GM18502 (cell line): ENCODE results near the gene SERPINB11.
"Not testable (repeated sequence)": the region's sequence is repeated elsewhere in the genome, so short reads cannot be mapped to it uniquely, and the experiment has no call there.

Experiments used
- ATAC-seq: cut with Tn5 transposase; IDR thresholded peaks from one replicate; pipeline ENCODE4 v1.9.1; 2021; ENCODE audit warnings: mild to moderate bottlenecking; ENCODE audit not compliant: unreplicated experiment, poor library complexity

The SERPINB11 gene

DNA sequence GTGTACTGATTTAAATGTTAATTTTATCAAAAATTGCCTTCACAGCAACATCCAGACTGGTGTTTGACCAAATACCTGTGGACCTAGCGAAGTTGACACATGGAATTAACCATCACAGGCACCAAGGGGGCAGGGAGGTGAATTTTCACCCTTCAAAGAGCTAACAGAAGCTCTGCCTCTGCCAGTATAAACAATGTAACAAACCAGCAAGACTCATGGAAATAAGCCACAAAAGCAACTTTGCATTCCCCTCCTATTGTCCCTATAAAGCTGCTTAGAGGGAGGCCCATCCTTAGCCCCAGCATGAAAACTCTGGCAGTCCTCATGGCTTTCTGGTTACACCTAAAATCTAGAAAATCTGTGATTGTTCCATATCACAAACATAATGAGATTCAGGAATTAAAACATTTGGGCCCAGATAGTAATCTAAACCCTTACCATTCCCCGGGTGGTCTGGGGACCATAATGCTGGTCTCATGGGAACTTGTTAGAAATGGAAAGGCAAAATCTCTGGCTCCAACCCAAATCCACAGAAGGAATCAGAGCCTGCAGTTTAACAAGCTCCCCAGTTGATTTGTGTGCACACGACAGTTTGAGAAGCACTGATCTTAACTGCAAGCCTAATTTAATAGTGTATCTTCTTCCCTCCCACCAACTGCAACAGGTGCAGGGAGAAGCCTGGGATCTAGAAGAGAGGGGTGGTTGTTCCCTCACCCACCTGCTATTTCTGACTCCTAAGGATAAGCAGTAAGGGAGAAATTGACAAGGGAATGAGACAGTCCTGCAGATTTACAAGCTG lies 23.1 kb downstream of the SERPINB11 start:
- ATAC-seq, result no peak

DNA sequence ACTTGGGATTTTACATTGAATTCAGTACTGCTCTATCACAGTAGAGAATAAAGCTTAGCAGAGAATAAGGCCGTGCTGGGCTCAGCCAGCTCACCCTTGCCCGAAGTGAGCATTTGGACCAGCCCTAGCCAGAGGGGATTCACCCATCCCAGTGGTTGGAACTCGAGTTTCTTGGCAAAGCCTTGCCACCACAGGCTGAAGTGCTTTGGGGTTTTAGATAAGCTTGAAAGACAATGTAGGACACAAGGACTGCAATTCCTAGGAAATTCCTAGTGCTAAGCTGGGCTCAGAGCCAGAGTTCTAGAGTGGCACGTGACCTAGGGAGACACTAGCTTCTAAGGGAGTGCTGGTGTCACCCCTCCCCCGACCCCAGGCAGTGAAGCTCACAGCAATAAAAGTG lies 28.0 kb downstream of the SERPINB11 start:
- no peak for ATAC-seq

- no peak for ATAC-seq
Measured at GRCh38 chr18:63731215-63731614, 28.5 kb downstream of the SERPINB11 start.

GRCh38 chr18:63736876-63737275 lies 34.1 kb downstream of the SERPINB11 start:
- no peak for ATAC-seq

- ATAC-seq, result no peak
Measured at GRCh38 chr18:63741769-63742168, 39.0 kb downstream of the SERPINB11 start.

- no peak for ATAC-seq
Measured at GRCh38 chr18:63747006-63747405, 44.2 kb downstream of the SERPINB11 start.

- no peak for ATAC-seq
Measured at GRCh38 chr18:63749489-63749888, 46.7 kb downstream of the SERPINB11 start.

GRCh38 chr18:63752636-63753035 lies 49.9 kb downstream of the SERPINB11 start:
- no peak for ATAC-seq

GRCh38 chr18:63753676-63754075 lies 50.9 kb downstream of the SERPINB11 start:
- no peak for ATAC-seq

GRCh38 chr18:63757541-63757940 lies 54.8 kb downstream of the SERPINB11 start:
- ATAC-seq, result no peak

GRCh38 chr18:63758615-63759240 lies 56.0 kb downstream of the SERPINB11 start:
- no peak for ATAC-seq

DNA sequence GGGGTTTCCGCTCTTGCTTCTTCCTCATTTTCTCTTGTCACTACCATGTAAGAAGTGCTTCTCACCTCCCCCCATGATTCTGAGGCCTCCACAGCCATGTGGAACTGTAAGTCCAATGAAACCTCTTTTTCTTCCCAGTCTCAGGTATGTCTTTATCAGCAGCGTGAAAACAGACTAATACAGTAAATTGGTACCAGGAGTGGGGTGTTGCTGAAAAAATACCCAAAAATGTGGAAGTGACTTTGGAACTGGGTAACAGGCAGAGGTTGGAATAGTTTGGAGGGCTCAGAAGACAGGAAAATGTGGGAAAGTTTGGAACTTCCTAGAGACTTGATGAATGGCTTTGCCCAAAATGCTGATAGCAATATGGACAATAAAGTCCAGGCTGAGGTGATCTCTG lies 57.0 kb downstream of the SERPINB11 start:
- not testable (repeated sequence) for ATAC-seq

GRCh38 chr18:63762518-63762917 lies 59.8 kb downstream of the SERPINB11 start:
- ATAC-seq, result no peak

DNA sequence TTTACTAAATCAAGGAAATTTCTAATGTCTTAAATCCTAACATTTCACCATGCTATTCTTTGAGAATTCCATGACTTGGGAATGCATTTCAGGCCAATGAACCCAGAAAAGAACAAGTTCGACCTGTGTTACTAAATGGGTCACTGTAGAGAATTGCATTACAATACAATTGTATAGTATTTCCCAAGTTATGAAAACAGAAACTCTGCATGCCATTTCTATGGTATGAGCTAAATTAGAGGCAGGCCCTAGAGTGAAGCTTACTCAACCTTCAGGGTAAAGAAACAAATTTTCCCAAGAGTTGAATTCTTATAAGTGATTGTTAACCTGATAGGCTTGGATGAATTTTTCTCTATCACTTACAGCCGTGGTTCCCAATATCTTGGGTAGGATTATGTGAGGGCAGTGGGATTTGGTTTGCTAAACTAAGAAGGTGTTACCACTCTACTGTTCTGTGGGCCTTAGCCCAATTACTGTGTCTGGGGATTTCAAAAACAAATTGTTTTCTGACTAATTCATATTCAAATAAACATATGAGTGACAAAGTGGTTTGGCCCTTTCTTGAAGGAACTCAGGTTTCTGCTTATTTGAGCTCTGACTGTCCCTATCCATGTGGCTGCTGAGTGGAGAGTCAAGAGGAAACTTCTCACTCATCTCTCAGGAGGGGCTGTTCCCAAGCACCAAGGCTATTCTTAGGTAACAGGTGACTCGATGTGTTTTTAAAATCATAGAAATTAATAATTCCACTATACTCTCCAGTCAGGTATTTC lies 61.3 kb downstream of the SERPINB11 start:
- ATAC-seq, result no peak

DNA sequence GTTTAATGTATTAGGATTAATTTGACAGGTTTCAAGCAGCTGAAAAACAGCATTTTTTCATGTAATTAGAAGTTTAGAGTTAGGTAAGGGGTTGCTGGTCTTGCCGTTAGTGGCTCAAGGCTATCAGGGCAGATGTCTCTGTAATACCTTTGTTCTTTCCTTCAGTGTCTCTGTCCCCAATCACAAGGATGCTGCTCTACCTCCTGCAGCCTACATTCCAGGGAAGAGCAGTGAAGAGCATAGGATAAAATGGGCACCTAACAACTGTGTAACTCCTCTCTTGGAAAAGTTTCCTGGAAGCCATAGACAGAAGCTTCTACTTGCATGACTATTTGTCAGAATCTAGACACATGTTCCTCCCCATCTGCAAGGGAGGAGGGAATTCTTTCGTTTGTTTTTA lies 63.1 kb downstream of the SERPINB11 start:
- no peak for ATAC-seq
